ENCODE results near the gene GRK5. TPM values are rescaled to one million over a fixed set of nuclear protein-coding genes. Genes with fewer than 3 reads are reported as not detected.

Gene GRK5
- total and polyA plus RNA-seq, 4 donors: 18.5 to 43.1 (median 40.3) TPM

DNA sequence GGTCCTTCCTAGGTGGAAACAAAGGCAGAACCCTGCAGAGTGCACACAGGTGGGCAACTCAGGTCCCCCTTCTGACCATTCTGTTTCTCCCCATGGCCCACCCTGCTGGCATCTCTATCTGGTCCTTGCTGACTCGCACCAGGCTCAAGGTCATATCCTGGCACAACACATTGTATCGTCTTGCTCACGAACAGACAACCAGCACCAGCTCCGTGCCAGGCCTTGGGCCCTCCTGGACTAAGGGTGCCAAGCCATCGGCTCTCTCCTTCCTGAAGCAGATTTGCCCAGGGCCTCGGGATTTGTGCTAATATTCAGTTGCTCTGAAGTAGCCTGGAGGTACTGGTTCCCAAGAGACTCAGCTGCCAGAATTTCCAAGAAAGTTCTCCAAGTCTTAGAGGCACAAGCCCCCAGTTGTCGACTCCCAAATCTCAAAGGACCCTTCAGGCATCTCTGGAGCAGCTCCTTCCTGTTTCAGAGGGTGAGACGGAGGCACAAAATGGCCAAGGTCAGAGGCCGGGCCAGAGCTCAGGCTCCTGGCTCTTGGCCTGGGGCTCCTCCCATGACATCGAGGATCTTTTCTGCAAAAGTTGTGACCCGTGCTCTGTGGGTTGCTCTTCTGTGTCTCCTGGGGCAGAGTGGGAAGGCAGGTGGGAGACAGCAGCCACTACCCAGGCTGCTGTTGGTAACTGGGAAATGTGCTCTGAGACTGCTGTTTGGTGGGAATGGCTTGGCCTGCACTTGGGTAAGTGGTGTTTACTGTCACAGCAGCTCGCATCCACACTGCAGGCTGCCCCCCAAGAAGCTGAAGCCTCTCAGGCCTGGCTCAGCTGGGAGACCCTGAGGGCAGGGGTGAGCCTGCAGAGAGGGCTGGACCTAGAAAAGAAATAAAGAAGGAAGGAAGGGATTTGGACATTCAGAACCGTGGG is 213.8 kb downstream of the GRK5 start:
- Histone ChIP-seq H3K27ac (ENCODE audit: low read depth in 1 of 2, low read length in 1 of 2) (peak overlapping the region in 1 of 2 donors; percentile 41), H3K4me3 (no peak overlapping the region), H3K27me3 (ENCODE audit: control insufficient read depth in 3 of 3, insufficient read depth in 3 of 3, low read length in 2 of 3) (no peaks in the 10 kb centered on the region), H3K9ac (ENCODE audit: insufficient read depth in 1 of 2, low read length in 2 of 2) (no peak overlapping the region), H3K9me3 (ENCODE audit: control insufficient read depth in 4 of 4, insufficient read depth in 3 of 4, low read length in 3 of 4) (peaks cover 0 to 3% (median 0%) of the 10 kb centered on the region in 4 donors), H3K4me1 (ENCODE audit: control insufficient read depth in 5 of 5, insufficient read depth in 5 of 5, low read length in 5 of 5) (peaks cover 0 to 20% (median 4%) of the 10 kb centered on the region in 5 donors), H3K36me3 (ENCODE audit: control insufficient read depth in 4 of 4, insufficient read depth in 4 of 4, low read length in 4 of 4) (peaks cover 0 to 20% (median 6%) of the 10 kb centered on the region in 4 donors)
- TF ChIP-seq, protein P1, sequence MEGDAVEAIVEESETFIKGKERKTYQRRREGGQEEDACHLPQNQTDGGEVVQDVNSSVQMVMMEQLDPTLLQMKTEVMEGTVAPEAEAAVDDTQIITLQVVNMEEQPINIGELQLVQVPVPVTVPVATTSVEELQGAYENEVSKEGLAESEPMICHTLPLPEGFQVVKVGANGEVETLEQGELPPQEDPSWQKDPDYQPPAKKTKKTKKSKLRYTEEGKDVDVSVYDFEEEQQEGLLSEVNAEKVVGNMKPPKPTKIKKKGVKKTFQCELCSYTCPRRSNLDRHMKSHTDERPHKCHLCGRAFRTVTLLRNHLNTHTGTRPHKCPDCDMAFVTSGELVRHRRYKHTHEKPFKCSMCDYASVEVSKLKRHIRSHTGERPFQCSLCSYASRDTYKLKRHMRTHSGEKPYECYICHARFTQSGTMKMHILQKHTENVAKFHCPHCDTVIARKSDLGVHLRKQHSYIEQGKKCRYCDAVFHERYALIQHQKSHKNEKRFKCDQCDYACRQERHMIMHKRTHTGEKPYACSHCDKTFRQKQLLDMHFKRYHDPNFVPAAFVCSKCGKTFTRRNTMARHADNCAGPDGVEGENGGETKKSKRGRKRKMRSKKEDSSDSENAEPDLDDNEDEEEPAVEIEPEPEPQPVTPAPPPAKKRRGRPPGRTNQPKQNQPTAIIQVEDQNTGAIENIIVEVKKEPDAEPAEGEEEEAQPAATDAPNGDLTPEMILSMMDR (IDR thresholded peaks at IDR 0.05; ENCODE audit: control extremely low read depth, extremely low read depth): no peak
- DNase-seq (no peak), ATAC-seq (ENCODE audit: insufficient read depth, low FRiP score) (no peak)
- 74 to 85% methylated on average over 13 of the region's 13 CpGs for WGBS, 2 donors

DNA sequence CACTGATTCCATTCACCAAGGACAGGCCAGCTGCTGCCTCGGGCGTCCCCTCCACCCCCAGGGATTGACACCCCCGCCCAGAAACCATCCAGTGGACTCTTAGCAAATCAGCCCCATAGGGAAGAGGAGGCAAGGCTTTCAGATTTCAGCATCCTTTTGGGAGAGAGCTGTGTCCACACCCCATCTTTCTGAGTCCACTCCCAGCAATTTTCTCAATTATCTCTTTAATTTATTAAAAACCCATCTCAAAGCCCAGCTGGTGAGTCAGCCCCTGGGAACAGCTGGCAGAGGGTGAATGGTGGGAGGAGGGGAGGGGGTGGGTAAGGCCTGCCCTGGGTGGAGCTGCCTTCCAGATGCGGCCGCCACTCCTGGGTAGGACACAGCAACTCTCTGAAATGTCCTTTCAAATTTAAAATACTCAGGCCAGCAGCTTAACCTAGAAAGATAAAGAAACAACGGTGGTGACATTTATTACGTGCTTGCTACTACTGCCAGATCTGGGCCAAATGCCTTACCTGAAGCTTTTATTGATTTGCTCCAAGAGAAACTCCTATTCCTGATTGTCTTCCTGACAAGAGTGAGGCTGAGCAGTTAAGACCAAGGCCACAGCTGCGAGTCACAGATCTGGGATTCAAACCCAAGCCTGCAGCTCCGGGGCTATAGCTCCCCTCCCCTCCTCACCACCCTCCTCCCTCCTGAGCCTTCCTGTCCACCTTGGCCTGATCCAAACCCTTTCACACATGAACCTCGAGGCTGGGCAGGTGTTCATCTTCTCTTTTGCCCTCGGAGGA is 214.7 kb downstream of the GRK5 start:
- Histone ChIP-seq H3K27ac (ENCODE audit: low read depth in 1 of 2, low read length in 1 of 2) (no peak overlapping the region), H3K4me1 (ENCODE audit: control insufficient read depth in 5 of 5, insufficient read depth in 5 of 5, low read length in 5 of 5) (peaks cover 0 to 20% (median 2%) of the 10 kb centered on the region in 5 donors), H3K9ac (ENCODE audit: insufficient read depth in 1 of 2, low read length in 2 of 2) (no peak overlapping the region), H3K9me3 (ENCODE audit: control insufficient read depth in 4 of 4, insufficient read depth in 3 of 4, low read length in 3 of 4) (peaks cover 0 to 8% (median 0%) of the 10 kb centered on the region in 4 donors), H3K36me3 (ENCODE audit: control insufficient read depth in 4 of 4, insufficient read depth in 4 of 4, low read length in 4 of 4) (peaks cover 0 to 29% (median 15%) of the 10 kb centered on the region in 4 donors), H3K27me3 (ENCODE audit: control insufficient read depth in 3 of 3, insufficient read depth in 3 of 3, low read length in 2 of 3) (no peaks in the 10 kb centered on the region), H3K4me3 (no peak overlapping the region)
- no peak for ATAC-seq (ENCODE audit: insufficient read depth, low FRiP score)
- TF ChIP-seq, protein P1 (IDR thresholded peaks at IDR 0.05; ENCODE audit: control extremely low read depth, extremely low read depth): no peak
- DNase-seq: no peak
- 78 to 84% methylated on average over 11 of the region's 11 CpGs for WGBS, 2 donors

DNA sequence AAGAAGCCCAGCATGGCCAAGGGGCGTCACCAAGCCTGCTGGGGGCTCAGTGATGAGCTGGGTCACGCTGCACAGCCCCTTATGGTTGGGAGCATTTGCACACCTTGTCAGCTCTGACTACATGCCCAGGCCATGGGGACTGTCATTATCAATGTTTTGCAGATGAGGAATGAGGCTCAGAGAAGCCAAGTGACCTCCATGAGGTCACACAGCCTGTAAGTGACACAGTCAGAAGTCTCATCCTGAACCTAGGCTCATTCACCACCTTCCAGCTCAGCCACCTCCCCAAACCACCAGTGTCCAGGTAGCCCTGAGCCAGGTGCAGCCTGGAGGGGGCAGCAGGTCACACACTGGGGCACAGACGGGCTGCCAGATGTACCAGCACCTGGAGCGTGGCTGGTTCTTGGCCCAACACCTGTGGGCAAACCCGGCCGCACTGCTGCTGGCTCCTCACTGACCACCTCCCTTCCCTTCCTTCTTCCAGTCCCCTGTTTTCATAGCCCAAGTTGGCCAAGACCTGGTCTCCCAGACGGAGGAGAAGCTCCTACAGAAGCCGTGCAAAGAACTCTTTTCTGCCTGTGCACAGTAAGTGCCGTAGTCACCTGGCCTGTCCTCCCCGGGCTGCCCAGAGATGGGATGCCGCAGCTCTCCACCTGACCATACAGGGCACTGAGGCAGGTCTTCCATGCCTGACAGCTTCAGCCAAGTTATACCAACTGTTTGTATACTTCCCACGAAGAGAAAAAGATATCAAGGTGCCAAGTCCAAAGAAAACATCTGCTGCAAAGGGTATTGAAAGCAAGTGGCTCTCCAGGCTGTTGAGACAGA is 215.5 kb downstream of the GRK5 start:
- Histone ChIP-seq H3K27me3 (ENCODE audit: control insufficient read depth in 3 of 3, insufficient read depth in 3 of 3, low read length in 2 of 3) (no peaks in the 10 kb centered on the region), H3K9ac (ENCODE audit: insufficient read depth in 1 of 2, low read length in 2 of 2) (no peak overlapping the region), H3K36me3 (ENCODE audit: control insufficient read depth in 4 of 4, insufficient read depth in 4 of 4, low read length in 4 of 4) (peaks cover 0 to 37% (median 23%) of the 10 kb centered on the region in 4 donors), H3K4me3 (no peak overlapping the region), H3K9me3 (ENCODE audit: control insufficient read depth in 4 of 4, insufficient read depth in 3 of 4, low read length in 3 of 4) (peaks cover 0 to 14% (median 0%) of the 10 kb centered on the region in 4 donors), H3K4me1 (ENCODE audit: control insufficient read depth in 5 of 5, insufficient read depth in 5 of 5, low read length in 5 of 5) (peaks cover 0 to 20% (median 2%) of the 10 kb centered on the region in 5 donors), H3K27ac (ENCODE audit: low read depth in 1 of 2, low read length in 1 of 2) (peak overlapping the region in 1 of 2 donors; percentile 26)
- 82 to 90% methylated on average over 12 of the region's 12 CpGs for WGBS, 2 donors
- no peak for ATAC-seq (ENCODE audit: insufficient read depth, low FRiP score)
- TF ChIP-seq, protein P1 (IDR thresholded peaks at IDR 0.05; ENCODE audit: control extremely low read depth, extremely low read depth): no peak
- DNase-seq: no peak

Measured in lung (tissue), 12 donors.